ENCODE measurements around the gene NR6A1. TPM values are rescaled to one million over a fixed set of nuclear protein-coding genes. Genes with fewer than 3 reads are reported as not detected.

Gene NR6A1
- polyA plus RNA-seq, 1 donor, result 1.1 TPM

DNA sequence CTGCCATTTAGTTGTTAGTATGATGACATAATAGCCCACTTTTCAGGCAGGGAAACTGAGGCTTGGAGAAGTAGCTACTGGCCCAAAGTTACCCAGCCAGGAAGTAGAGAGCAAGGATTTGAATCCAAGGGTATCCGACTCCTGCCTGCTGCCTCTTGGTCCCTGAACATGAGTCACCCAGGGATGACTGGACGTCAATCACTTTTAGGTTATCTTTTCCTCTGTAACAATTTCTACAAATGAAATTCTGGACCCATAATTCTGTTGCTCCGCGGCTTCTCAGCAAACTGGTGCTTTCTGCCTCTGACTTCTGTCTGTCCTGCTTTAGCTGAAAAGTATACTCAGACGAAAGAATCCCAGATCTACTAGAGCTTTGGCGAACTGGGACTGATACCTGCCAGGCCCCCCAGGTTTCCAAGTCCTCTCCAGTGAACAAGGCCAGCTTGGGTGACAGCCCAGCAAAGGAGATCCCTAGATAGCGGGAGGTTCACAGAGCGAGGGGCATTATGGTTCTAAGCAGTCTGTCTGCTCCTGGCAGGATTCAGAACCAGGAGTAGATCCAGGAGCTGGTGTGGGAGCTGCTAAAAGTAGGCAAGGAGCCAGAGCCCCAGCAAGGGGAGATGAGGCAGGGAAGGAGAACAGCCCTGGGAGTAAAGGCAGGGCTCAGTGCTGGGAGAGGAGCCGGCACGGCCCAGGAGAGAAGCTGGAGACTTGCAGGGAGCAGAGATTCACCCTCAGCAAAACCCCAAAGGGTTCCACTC, 26.4 kb upstream of the NR6A1 start:
- no peak for DNase-seq (ENCODE audit: low read depth)

DNA sequence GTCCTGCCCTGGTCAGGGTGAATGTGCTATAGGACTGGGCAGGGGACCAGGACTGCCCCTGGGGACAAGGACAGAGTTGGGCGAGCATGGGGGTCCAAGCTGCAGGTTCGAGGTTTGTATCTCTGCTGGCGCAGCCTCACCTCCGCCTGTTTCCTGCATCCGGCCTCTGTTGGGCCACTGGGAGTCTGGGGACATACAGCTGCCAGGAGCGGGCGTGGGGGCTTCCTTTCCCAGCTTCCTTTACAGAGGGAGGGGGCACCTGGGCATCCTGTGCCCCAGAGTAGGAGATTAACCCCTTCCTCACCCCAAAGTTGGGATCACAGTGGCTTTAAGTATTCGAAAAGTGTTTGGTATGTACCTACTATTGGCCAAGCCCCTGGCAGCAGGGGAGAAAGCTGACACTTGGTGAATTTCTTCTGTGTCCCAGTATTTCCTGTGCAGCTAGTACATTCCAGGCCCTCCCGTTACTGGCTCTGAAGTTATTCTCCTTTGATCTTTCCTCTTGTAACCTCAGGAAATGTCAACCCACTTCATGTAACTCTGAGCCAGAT, 24.8 kb upstream of the NR6A1 start:
- no peak for DNase-seq (ENCODE audit: low read depth)

DNA sequence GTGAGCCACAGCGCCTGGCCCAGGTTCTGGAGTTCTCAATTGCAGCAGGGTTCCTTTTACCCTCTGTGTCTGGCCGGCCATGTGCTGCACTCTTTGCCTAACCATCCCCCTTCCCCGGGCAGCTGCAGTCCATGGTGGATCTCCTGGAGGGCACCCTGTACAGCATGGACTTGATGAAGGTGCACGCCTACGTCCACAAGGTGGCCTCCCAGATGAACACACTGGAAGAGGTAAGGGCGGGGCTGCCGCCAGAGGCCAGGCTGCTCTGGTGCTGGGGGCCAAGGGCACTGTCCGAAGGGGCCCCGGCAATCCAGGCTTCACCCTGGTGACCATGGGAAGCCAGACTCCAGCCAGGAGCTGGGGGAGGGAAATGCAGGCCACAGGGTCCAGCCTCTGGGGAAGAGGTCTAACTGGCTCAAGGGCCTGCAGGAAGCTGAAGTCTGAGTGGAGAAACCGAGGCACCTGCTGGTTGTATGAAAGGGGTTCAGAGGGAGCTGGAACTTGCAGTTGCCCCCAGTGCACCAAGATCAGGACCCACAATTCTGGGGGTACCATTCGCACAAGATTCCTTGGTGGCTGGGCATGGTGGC, 23.9 kb upstream of the NR6A1 start:
- no peak for DNase-seq (ENCODE audit: low read depth)

DNA sequence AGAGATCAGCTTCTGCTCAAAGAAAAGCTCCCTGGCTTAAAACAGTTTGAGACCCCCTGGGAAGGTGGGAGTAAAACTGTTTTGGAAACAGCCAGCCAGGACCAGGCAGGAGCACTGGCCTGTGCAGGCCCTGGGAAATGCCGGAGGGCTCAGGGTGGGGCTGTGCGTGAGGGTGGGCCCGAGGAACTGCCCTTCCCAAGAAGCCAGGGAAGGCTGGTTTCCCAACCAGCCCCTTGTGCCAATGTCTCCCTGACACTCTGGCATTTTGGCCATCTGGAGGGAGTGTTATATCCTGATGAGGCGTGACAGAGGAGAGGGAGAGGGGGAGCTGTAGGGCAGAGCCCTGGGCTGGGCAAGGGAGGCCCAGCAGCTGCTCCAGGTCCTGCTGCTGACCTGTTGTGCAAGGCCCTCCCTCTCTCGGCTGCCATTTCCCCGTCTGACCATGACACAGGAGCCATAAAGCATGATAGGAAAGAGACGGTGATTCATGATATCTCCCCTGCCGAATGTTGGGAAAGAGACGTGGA, 22.0 kb upstream of the NR6A1 start:
- DNase-seq (ENCODE audit: low read depth), result no peak

DNA sequence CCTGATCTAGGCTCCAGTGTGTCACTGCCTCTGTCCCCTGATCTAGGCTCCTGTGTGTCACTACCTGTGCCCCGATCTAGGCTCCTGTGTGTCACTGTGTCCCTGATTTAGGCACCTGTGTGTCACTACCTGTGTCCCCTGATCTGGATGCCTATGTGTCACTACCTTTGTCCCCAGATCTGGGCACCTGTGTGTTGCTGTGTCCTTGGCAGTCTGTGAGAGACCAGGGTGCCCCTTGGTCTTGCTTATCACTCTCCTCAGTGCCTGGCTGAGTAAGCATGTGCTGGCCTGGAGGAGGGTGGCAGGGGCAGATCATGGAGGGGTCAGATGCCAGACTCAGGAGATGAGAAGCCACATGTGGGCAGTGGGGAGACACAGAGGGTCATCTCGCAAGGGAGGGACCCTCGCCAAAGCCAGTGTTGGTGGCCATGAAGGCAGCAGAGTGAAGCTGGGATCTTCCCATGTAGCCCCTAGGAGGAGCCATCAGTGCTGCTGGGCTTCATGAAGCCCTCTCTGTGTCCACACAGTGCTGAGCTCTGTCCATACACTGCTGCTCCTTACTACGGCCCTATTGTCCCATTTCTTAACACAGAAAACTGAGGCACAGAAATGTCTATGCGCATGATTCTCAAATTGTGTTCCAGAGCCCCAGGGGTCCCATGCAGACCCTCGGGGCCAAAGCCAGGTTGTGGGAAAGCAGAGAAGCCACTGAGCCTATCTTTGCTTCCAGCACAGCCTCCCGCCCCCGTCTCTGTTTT, 21.3 kb upstream of the NR6A1 start:
- DNase-seq (ENCODE audit: low read depth), result no peak

DNA sequence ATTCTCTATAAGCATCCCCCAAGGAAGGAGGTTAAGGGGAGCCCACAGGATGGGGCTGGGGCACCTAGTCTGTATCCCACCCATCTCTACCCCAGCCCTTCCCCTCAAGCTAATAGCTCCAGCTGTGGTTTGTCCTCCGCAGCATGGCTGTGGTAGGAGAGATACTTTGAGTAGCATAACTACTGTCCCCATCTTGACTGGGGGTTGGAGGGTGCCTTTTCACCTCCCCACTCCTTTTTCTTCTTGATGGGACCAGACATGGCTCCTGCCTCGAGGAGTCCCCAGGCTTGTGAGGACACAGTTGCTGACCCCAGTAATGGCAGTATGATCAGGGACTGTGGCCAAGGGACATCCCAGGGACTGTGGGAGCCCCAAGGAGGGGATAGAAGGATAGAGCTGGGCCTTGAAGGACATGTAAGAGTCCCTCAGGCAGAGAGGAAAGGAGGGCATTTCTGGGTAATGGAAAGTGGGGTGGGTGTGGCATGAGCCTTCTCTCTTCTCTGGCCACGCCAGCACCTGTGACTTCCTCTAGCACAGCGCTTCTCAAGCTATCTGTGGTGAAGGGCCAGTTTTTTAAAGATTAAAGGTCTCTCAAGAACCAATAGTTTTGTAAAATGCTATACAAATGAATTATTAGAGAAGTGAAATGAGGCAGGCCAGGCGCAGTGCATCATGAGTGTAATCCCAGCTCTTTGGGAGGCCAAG, 19.8 kb upstream of the NR6A1 start:
- DNase-seq (ENCODE audit: low read depth), result no peak

DNA sequence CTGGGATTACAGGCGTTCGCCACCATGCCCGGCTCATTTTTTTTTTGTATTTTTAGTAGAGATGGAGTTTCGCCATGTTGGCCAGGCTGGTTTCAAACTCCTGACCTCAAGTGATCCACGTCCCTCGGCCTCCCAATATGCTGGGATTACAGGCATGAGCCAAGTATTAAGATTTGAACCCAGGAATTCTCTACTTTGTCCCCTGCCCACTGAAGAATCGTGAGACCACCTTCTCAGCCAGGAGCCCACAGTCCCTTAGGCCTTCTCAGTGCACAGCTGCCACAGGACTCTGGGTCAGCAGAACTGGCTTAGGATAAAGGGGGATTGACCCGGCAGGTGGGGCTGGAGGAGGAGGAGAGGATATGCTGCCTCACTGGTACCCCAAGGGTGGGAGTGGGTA, 19.2 kb upstream of the NR6A1 start:
- no peak for DNase-seq (ENCODE audit: low read depth)

DNA sequence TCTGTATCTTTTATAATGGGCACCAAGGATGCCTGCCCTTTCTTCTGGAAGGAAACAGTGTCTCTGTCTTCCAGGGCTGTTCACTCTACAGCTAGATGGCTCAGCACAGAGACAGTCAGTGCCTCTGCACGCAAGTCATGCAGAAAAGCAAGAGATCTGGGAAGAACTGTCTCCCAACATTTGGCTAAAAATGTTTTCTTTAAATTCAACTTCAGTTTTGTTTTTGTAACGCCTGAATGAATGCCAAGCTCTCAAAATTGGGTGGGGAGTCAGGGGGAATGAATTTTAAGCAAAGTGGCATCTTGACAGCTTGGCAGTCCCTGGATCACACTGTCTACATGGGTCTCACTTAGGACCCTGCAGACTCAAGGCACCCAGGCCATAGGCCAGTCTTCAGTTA, 18.4 kb upstream of the NR6A1 start:
- DNase-seq (ENCODE audit: low read depth), result no peak

DNA sequence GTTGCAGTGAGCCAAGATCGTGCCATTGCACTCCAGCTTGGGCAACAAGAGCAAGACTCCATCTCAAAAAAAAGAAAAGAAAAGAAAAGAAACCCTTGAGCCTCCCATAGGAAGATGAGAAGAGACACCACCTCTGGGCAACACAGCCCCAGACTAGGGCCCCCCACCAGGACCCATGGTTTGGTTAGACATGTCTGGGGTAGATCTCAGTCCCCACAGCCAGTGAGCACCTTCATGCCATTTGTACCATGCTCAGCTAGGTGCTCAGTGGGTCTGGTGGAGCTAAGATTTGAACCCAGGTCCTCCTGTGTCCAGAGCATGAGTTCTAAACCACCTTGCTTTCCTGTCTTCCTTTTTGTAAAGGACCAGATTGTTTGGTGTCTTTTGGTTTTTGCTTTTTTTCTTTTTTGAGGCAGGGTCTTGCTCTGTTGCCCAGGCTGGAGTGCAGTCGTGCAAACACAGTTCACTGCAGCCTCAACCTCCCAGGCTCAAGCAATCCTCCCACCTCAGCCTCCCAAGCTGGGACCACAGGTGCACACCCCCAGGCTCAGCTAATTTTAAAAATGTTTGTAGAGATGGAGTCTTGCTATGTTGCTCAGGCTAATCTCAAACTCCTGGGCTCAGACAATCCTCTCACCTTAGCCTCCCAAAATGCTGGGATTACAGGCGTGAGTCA, 17.6 kb upstream of the NR6A1 start:
- no peak for DNase-seq (ENCODE audit: low read depth)

DNA sequence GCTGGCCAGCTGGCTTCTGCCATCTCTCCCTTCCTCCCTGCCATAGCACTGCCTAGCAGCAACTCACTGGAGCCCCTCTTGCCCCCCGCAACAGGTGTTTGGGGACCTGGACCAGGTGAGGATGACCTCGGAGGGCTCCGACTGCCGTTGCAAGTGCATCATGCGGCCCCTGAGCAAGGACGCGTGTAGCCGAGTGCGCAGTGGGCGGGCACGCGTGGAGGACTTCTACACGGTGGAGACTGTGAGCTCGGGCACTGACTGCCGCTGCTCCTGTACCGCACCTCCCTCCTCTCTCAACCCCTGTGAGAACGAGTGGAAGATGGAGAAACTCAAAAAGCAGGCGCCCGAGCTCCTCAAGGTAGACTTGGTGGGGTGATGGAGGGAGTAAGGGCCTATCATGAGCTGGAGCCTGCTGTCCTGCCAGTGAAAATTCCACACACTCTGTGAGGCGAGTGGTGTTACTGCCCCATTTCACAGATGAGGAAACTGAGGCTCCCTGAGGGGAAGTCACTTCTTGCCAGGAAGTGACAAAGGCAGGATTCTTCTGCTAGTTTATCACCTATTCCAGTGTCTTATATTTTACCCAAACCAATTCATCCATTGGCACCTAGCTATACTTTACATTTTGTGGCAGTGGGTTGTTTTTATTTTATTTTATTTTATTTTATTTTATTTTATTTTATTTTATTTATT, 15.9 kb upstream of the NR6A1 start:
- no peak for DNase-seq (ENCODE audit: low read depth)

DNA sequence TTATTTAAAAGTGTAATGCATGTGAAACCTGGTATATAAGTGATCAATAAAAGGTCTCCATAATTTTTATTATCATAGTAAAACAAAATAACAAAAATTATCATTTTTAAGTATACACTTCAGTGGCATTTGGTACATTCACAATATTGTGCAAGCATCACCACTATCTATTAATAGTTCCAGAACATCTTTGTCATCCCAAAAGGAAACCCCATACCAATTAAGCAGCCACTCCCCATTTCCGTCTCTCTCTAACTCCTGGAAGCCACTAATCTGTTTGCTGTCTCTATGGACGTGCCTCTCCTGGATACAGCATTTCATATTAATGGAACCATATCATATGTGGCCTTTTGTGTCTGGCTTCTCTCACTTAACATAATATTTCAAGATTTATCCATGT, 13.4 kb upstream of the NR6A1 start:
- no peak for DNase-seq (ENCODE audit: low read depth)

DNA sequence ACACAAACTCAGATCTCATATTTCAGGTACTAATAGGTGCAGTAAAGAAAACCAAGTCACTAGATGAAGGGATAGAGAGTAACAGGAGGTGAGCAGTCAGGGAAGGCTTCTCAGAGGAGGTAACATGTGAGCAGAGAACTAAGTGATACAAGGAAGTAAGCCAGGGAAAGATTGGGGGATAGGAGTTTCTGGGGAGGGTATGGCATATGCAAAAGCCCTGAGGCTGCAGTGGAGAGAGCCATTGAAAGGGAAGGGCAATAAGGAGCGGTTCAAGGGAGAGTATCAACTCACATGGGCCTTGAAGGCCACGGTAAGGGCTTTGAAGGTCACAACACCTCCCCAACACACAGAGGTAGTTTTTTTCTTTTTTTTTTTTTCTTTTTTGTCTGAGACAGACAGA, 12.7 kb upstream of the NR6A1 start:
- DNase-seq (ENCODE audit: low read depth), result no peak

DNA sequence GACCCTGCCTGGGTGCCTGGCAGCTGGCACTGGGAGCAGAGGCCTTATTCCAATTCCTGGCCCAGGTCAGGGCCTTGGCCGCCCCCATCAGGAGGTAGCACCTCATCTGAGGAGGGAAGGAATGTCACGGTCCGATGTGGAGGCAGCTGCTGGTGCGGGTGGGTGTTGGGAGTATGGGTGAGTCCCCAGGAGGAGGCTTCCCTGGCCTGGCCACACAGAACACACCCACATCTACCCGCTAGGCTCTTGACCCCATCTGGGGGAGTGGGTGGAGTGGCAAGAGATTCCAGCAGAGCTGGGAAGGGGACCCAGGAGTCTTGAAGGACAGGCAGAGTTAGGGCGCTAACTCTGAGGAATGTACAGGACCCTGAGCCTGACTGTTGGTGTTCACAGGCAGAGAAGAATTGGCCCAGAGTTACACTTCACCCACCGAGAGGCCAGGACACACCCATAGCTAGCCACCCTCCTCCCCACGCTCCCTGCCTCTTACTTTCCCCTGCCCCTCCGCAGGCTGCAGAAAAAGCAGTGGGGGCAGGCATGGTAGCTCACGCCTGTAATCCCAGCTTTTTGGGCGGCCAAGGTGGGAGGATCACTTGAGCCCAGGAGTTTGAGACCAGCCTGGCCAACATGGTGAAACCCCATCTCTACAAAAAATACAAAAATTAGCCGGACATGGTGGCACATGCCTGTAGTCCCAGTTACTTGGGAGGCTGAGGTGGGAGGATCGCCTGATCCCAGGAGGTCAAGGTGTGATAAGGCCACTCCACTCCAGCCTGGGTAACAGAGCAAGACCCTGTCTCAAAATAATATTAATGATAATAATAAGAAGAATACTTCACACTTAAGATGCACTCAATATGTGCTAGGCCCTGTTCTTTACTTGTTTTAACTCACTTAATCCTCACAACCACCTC, 11.8 kb upstream of the NR6A1 start:
- DNase-seq (ENCODE audit: low read depth), result no peak

DNA sequence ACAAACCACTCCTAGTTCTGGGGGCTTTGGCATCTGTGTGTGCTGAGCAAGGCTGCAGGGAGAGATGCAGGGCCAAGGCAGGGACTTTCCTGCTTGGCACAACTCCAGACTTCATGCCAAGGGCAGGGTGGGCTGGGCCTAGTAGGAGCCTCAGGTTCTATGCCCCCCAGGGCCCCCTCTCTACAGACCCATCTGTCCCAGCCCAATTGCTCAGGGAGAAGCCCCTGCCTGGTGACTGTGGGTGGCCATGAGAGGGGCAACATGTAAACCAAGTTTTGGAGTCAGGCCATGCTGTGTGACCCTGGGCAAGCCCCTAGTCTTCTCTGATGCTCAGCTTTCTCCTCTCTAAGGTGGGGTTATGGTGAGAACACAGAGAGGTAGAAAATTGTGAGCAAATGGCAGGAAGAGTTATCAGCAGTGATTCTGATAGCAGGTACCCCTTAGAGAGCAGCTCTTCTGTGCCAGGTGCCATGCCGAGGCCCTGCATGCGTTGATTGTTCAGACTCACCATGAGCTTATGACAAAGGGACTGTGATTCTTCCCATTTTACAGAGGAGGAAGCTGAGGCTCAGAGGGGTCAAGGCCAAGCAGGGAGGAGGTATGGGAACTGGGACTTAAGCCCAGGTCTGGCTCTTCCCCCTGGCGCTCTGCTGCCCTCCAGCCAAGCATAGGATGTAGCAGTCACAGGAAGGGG, 11.0 kb upstream of the NR6A1 start:
- DNase-seq (ENCODE audit: low read depth), result no peak

DNA sequence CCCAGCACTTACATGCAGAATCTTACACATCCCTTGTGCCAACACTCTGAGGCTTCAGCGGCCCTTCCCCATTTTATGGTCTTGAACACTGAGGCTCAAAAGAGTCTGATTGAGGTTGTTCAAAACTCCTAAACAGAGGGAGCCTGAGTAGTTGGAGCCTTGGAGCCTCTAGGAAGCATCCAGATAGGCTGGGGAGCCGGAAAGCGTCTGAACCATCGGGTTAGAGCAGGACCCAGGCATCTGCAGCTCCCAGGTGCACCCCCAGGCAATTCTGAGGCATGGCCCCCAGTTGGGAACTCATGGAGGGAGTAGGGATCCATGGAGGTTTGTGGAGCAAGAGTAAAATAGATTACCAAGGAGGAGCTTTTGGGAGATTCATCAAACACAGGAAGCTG, 9.6 kb upstream of the NR6A1 start:
- no peak for DNase-seq (ENCODE audit: low read depth)

DNA sequence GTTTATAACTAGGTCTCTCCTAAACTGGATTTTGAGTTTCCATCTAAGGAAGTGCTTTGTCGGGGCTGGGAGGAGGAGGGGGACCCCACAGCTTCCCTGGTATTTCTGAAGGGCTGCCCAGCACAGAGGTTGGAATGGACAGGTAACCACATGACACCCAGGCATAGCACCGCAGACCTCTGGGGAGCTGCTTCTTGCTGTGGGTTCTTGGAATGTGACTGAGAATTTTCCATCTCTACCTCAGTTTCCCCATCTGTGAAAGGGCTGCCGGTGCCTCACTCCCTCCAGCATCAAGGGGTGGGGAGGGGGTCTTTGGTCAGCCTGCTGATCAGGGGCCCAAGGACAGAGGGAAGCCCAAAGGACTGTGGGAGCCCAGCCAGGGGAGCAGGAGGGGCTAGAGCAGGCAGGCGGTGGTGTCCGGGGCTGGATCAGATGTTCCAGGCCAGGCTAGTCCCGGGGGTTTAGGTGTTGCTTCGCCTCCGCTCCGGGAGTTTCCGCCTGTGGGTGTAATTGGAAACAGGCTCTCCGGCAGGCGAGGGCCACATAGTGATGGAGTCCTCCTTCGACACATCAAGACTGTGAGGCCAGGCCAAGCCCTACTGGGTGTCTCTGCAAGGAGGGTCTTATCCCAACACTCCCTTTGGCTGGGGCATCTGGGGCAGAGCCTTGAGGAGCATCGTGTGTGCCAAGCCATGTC, 9.1 kb upstream of the NR6A1 start:
- no peak for DNase-seq (ENCODE audit: low read depth)

DNA sequence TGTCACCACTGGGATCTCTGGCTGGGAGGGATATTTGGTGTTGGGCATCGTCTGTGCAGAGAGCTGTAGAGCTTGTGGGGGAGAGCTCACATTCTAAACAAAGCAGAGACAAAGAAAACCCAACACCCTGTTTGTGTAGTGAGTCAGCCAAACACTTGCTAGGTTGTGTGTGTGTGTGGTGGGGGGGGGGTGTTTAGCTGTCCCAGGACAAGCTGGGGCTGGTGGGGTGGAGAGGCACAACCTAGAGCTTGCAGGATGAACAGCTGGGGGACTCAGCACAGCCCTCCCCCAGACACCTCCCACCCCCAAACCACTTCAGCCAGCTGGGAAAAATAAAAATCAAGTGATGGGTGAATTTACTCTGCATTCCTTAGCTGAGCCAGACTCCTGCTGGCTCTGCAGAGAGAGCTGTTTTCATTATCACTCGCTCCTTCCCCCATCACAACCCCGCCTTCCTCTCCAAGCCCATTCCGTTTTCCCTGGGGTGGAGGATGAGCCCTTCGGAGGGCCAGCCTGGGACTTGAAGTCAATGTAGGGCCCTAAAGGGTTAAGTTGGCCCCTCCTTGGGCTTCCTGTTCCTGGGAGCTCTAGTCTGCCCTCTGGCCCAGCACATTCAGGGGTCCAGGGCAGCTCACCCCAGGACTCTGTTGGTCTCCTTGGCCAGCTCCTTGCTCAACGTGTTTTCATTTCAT, 8.4 kb upstream of the NR6A1 start:
- no peak for DNase-seq (ENCODE audit: low read depth)
